ENCODE data around the gene TRHDE. TPM values are rescaled to one million over a fixed set of nuclear protein-coding genes. Genes with fewer than 3 reads are reported as not detected.

The TRHDE gene
- polyA plus RNA-seq, 1 experiment, result 17.1 TPM

GRCh38 chr12:72313806-72314205, 41.6 kb downstream of the TRHDE start:
- no peaks in the 10 kb centered on the region for H3K27me3 ChIP-seq (ENCODE audit: control insufficient read depth, insufficient read depth, low read length)
- H3K4me3 ChIP-seq (ENCODE audit: low read depth, low read length), result no peak overlapping the region
- ChIA-PET CTCF (interaction anchor here (0.9 kb wide), 1 partner anchor 33 kb away, joined by 3 read pairs; no protein-coding TSS in a partner anchor), POLR2A (no interaction called here)
- TF ChIP-seq CTCF (IDR thresholded peaks at IDR 0.05; ENCODE audit: insufficient read depth, low read depth, low read length), result no peak
- no peak for DNase-seq (ENCODE audit: low read depth)
- no peaks in the 10 kb centered on the region for H3K36me3 ChIP-seq (ENCODE audit: control insufficient read depth, insufficient read depth, low read length)

GRCh38 chr12:72315858-72316257, 43.7 kb downstream of the TRHDE start:
- POLR2A ChIA-PET, result no interaction called here

GRCh38 chr12:72318341-72318740, 46.2 kb downstream of the TRHDE start:
- no peaks in the 10 kb centered on the region for H3K27me3 ChIP-seq (ENCODE audit: control insufficient read depth, insufficient read depth, low read length)
- ChIA-PET CTCF (no interaction called here), POLR2A (no interaction called here)
- no peak overlapping the region for H3K4me3 ChIP-seq (ENCODE audit: low read depth, low read length)
- H3K36me3 ChIP-seq (ENCODE audit: control insufficient read depth, insufficient read depth, low read length), result no peaks in the 10 kb centered on the region
- TF ChIP-seq CTCF (IDR thresholded peaks at IDR 0.05; ENCODE audit: insufficient read depth, low read depth, low read length), result no peak
- DNase-seq (ENCODE audit: low read depth), result no peak

More at GRCh38 chr12:72315858-72316257, 43.7 kb downstream of the TRHDE start:
- no peaks in the 10 kb centered on the region for H3K27me3 ChIP-seq (ENCODE audit: control insufficient read depth, insufficient read depth, low read length)
- H3K4me3 ChIP-seq (ENCODE audit: low read depth, low read length), result no peak overlapping the region
- no peak for DNase-seq (ENCODE audit: low read depth)
- H3K36me3 ChIP-seq (ENCODE audit: control insufficient read depth, insufficient read depth, low read length), result no peaks in the 10 kb centered on the region
- no peak for TF ChIP-seq CTCF (IDR thresholded peaks at IDR 0.05; ENCODE audit: insufficient read depth, low read depth, low read length)
- CTCF ChIA-PET, result no interaction called here

GRCh38 chr12:72323881-72324280, 51.7 kb downstream of the TRHDE start:
- TF ChIP-seq CTCF (IDR thresholded peaks at IDR 0.05; ENCODE audit: insufficient read depth, low read depth, low read length), result no peak
- H3K4me3 ChIP-seq (ENCODE audit: low read depth, low read length), result no peak overlapping the region
- no peaks in the 10 kb centered on the region for H3K27me3 ChIP-seq (ENCODE audit: control insufficient read depth, insufficient read depth, low read length)
- no peaks in the 10 kb centered on the region for H3K36me3 ChIP-seq (ENCODE audit: control insufficient read depth, insufficient read depth, low read length)
- CTCF ChIA-PET, result interaction anchor here (1.6 kb wide), 1 partner anchor 13 kb away, joined by 3 read pairs; no protein-coding TSS in a partner anchor
- DNase-seq (ENCODE audit: low read depth), result peak; percentile 33
- POLR2A ChIA-PET, result no interaction called here

GRCh38 chr12:72330301-72330700, 58.1 kb downstream of the TRHDE start:
- 0 out of 2 replicates have a peak, but pooled peaks have one; percentile 8 for TF ChIP-seq CTCF (IDR thresholded peaks at IDR 0.05; ENCODE audit: insufficient read depth, low read depth, low read length)
- Histone ChIP-seq H3K27me3 (ENCODE audit: control insufficient read depth, insufficient read depth, low read length) (no peaks in the 10 kb centered on the region), H3K4me3 (ENCODE audit: low read depth, low read length) (peak overlapping the region; percentile 20), H3K36me3 (ENCODE audit: control insufficient read depth, insufficient read depth, low read length) (no peaks in the 10 kb centered on the region)
- peak; percentile 47 for DNase-seq (ENCODE audit: low read depth)
- POLR2A ChIA-PET, result interaction anchor here (0.6 kb wide), 1 partner anchor 69 kb away, joined by 8 read pairs; no protein-coding TSS in a partner anchor
- CTCF ChIA-PET, result interaction anchor here (1.2 to 2.7 kb wide), 3 partner anchors 11 to 62 kb away, joined by 3 to 15 read pairs (median 3); no protein-coding TSS in a partner anchor

Measured in BJ (cell line).